VCaP (cell line): Measurements from ENCODE around the gene KLC1.
"Not testable (repeated sequence)": the region's sequence is repeated elsewhere in the genome, so short reads cannot be mapped to it uniquely, and the experiment has no call there.

ENCODE experiments used
- H3K27ac ChIP-seq: fragments of 450-650 bp; 2 replicates; pipeline ENCODE4 v1.5.1; 2017
- CTCF ChIP-seq: fragments of 450-650 bp; conservative IDR thresholded peaks from 2 replicates; pipeline ENCODE4 v1.5.1; 2017; ENCODE audit warnings: mild to moderate bottlenecking, moderate library complexity

KLC1 gene

GRCh38 chr14:103597623-103598377 lies 31.2 kb upstream of the KLC1 start:
- H3K27ac ChIP-seq = no peak overlapping the region
- TF ChIP-seq CTCF = no peak

- H3K27ac ChIP-seq = no peak overlapping the region
- no peak for TF ChIP-seq CTCF
These were observed 28.5 kb upstream of the KLC1 start for GRCh38 chr14:103600503-103600902.

GRCh38 chr14:103604620-103605019 lies 24.4 kb upstream of the KLC1 start:
- no peak overlapping the region for H3K27ac ChIP-seq
- no peak for TF ChIP-seq CTCF

GRCh38 chr14:103606963-103607668 lies 21.9 kb upstream of the KLC1 start:
- TF ChIP-seq CTCF = peak; percentile 41

GRCh38 chr14:103607822-103608221 lies 21.2 kb upstream of the KLC1 start:
- H3K27ac ChIP-seq = peak overlapping the region; percentile 35; the same call in 1 of the 2 replicates
- no peak for TF ChIP-seq CTCF

More at GRCh38 chr14:103606963-103607668, 21.9 kb upstream of the KLC1 start:
- peak overlapping the region; percentile 35; the same call in 1 of the 2 replicates for H3K27ac ChIP-seq

- not testable (repeated sequence) for H3K27ac ChIP-seq
These were observed 19.9 kb upstream of the KLC1 start for GRCh38 chr14:103609081-103609480.

GRCh38 chr14:103611215-103611614 lies 17.8 kb upstream of the KLC1 start:
- no peak for TF ChIP-seq CTCF
- H3K27ac ChIP-seq = no peak overlapping the region

GRCh38 chr14:103613517-103613916 lies 15.5 kb upstream of the KLC1 start:
- peak; percentile 57 for TF ChIP-seq CTCF
- H3K27ac ChIP-seq = no peak overlapping the region
